HG02678 (cell line): ENCODE data around the gene TSPAN3.

Experiments used
- ATAC-seq: cut with Tn5 transposase; IDR thresholded peaks from one replicate; pipeline ENCODE4 v1.9.1; 2021; ENCODE audit warnings: mild to moderate bottlenecking, moderate library complexity; ENCODE audit not compliant: unreplicated experiment

TSPAN3 gene

DNA sequence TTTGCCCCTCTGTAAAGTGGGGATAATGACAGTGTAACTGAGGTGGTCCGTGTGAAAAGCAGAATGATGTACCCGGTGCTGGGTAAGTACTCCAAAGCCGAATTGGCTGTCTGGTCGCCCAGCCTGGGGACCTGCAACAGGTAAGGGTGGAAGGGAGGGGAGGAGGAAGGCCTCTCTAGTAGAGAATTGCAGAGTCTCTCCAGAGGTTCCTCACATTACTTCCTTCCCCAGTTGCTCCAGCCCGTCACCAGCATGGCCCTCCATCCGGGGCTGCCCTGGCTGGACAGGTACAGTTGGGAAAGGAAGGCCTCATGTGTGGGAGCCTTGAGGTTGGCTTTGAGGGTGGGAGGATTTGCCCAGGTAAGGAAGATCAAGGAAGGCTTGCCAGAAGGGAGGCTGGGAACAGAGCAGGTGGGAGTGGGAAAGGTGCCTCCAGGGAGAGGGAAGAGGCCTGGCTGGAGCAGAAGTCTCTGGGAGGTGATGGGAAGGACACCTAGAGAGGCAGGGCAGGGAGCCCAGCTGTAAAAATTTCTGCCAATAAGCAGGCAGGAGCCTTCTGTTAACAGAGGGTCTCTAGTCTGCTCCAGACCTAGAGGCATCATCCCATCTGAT is 77.7 kb downstream of the TSPAN3 start:
- no peak for ATAC-seq

DNA sequence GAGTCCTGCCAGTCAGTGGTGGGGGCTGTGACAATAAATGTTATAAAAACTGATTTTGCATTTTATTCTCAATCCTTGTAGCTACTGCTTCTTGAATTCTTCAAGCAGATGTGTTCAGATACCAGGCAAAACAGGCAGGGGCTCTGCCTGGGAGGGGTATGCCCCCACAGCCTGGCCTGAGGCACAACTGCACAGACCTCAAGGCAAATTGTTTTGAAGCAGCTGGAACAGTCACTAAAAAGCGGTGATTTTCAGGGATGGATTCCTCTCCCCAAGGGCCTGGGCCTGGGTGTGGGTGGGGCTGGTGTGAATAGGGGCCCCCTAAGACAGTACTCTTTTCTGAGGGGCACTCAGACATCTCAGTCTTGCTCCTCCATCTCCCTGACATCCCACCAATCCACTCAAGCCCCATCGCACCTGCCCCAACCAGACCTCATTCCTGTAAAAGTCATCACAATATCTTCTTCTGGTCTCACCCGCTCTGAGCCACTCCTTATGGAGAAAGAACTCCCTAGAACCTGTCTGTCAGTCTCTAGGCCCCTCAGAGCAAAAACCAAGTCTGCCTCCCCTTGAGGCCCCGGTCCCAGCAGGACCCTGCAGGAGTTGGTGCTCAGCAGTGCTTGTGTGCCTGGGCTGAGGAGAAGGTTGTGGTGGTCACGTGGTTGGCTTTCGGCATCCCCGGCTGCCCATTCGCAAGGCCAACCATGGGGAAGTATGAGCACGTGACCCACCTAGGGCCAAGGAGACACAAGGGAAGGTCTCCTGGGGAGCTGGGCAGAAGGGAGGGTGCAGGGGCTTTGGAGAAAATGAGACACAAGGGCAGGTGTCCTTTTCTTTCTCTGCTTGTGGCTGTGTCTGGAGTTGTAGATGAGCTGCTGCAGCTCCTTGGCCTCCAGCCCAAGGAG is 78.9 kb downstream of the TSPAN3 start:
- no peak for ATAC-seq
